ENCODE measurements around the gene PSMB11.

GRCh38 chr14:23066368-23066767 lies 24.4 kb downstream of the PSMB11 start:
- TF ChIP-seq, protein P1, sequence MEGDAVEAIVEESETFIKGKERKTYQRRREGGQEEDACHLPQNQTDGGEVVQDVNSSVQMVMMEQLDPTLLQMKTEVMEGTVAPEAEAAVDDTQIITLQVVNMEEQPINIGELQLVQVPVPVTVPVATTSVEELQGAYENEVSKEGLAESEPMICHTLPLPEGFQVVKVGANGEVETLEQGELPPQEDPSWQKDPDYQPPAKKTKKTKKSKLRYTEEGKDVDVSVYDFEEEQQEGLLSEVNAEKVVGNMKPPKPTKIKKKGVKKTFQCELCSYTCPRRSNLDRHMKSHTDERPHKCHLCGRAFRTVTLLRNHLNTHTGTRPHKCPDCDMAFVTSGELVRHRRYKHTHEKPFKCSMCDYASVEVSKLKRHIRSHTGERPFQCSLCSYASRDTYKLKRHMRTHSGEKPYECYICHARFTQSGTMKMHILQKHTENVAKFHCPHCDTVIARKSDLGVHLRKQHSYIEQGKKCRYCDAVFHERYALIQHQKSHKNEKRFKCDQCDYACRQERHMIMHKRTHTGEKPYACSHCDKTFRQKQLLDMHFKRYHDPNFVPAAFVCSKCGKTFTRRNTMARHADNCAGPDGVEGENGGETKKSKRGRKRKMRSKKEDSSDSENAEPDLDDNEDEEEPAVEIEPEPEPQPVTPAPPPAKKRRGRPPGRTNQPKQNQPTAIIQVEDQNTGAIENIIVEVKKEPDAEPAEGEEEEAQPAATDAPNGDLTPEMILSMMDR (IDR thresholded peaks at IDR 0.05; ENCODE audit: extremely low read depth in 1 of 2, insufficient read depth in 1 of 2, low read depth in 1 of 2, low read length in 2 of 2): no peak
- TF ChIP-seq POLR2A (IDR thresholded peaks at IDR 0.05; ENCODE audit: low read depth, low read length) (no peak), POLR2AphosphoS5 (IDR thresholded peaks at IDR 0.05; ENCODE audit: insufficient read depth, low read depth, low read length) (no peak), GATA2 (IDR thresholded peaks at IDR 0.05; ENCODE audit: insufficient read depth, insufficient read length, low read depth, low read length) (no peak), JUN (IDR thresholded peaks at IDR 0.05; ENCODE audit: borderline replicate concordance, insufficient read depth, insufficient read length, low read depth) (no peak), MYC (IDR thresholded peaks at IDR 0.05; ENCODE audit: low read depth, low read length) (no peak), EZH2 (IDR thresholded peaks at IDR 0.05; ENCODE audit: borderline replicate concordance, low read depth, low read length, severe bottlenecking) (no peak), FOS (IDR thresholded peaks at IDR 0.05; ENCODE audit: borderline replicate concordance, insufficient read depth, low read length) (no peak)
- TF ChIP-seq, protein P2, sequence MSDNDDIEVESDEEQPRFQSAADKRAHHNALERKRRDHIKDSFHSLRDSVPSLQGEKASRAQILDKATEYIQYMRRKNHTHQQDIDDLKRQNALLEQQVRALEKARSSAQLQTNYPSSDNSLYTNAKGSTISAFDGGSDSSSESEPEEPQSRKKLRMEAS (IDR thresholded peaks at IDR 0.05; ENCODE audit: insufficient read depth, insufficient read length): no peak
